EH (cell line): ENCODE results near the gene NRCAM.

Source experiments
- DNase-seq: peaks from one replicate; pipeline ENCODE4 v3.0.0-alpha.2; 2015; ENCODE audit warnings: low read depth

Gene NRCAM

GRCh38 chr7:108128514-108128913 is 327.7 kb downstream of the NRCAM start:
- DNase-seq: no peak

- no peak for DNase-seq
Measured at GRCh38 chr7:108127461-108127860, 328.8 kb downstream of the NRCAM start.

- DNase-seq: peak; percentile 10
Measured at GRCh38 chr7:108124820-108125219, 331.4 kb downstream of the NRCAM start.

- no peak for DNase-seq
Measured at GRCh38 chr7:108122181-108122580, 334.1 kb downstream of the NRCAM start.

GRCh38 chr7:108120933-108121332 is 335.3 kb downstream of the NRCAM start:
- no peak for DNase-seq

- no peak for DNase-seq
Measured at GRCh38 chr7:108120196-108120595, 336.0 kb downstream of the NRCAM start.

- no peak for DNase-seq
Measured at GRCh38 chr7:108118959-108119358, 337.3 kb downstream of the NRCAM start.

GRCh38 chr7:108114117-108114841 is 342.0 kb downstream of the NRCAM start:
- no peak for DNase-seq

GRCh38 chr7:108112683-108113082 is 343.6 kb downstream of the NRCAM start:
- DNase-seq: no peak

- DNase-seq: no peak
Measured at GRCh38 chr7:108109221-108109908, 346.9 kb downstream of the NRCAM start.

- DNase-seq: no peak
Measured at GRCh38 chr7:108108131-108108530, 348.1 kb downstream of the NRCAM start.

- DNase-seq: no peak
Measured at GRCh38 chr7:108104324-108104723, 351.9 kb downstream of the NRCAM start.

- DNase-seq: peak; percentile 75
Measured at GRCh38 chr7:108103558-108104298, 352.5 kb downstream of the NRCAM start.

GRCh38 chr7:108102671-108103312 is 353.4 kb downstream of the NRCAM start:
- no peak for DNase-seq

- DNase-seq: no peak
Measured at GRCh38 chr7:108101759-108102158, 354.5 kb downstream of the NRCAM start.

- DNase-seq: peak; percentile 60
Measured at GRCh38 chr7:108099713-108100112, 356.5 kb downstream of the NRCAM start.

GRCh38 chr7:108097703-108098102 is 358.5 kb downstream of the NRCAM start:
- no peak for DNase-seq
